Measurements from ENCODE around the gene ERCC6L2. TPM values are rescaled to one million over a fixed set of nuclear protein-coding genes. Genes with fewer than 3 reads are reported as not detected.

Gene ERCC6L2, protein sequence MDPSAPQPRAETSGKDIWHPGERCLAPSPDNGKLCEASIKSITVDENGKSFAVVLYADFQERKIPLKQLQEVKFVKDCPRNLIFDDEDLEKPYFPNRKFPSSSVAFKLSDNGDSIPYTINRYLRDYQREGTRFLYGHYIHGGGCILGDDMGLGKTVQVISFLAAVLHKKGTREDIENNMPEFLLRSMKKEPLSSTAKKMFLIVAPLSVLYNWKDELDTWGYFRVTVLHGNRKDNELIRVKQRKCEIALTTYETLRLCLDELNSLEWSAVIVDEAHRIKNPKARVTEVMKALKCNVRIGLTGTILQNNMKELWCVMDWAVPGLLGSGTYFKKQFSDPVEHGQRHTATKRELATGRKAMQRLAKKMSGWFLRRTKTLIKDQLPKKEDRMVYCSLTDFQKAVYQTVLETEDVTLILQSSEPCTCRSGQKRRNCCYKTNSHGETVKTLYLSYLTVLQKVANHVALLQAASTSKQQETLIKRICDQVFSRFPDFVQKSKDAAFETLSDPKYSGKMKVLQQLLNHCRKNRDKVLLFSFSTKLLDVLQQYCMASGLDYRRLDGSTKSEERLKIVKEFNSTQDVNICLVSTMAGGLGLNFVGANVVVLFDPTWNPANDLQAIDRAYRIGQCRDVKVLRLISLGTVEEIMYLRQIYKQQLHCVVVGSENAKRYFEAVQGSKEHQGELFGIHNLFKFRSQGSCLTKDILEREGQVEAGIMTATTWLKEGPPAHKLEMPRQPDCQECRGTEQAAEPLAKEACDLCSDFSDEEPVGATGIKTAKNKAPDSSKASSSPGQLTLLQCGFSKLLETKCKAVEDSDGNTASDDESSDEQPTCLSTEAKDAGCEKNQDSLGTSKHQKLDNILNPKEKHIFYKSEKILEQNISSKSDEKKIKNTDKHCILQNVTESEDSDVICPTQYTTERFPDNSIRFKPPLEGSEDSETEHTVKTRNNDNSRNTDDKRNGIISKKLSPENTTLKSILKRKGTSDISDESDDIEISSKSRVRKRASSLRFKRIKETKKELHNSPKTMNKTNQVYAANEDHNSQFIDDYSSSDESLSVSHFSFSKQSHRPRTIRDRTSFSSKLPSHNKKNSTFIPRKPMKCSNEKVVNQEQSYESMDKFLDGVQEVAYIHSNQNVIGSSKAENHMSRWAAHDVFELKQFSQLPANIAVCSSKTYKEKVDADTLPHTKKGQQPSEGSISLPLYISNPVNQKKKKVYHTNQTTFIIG (N-terminal part only)
- 10 to 100 TPM; 24.1 to 30.7 TPM for total RNA-seq

DNA sequence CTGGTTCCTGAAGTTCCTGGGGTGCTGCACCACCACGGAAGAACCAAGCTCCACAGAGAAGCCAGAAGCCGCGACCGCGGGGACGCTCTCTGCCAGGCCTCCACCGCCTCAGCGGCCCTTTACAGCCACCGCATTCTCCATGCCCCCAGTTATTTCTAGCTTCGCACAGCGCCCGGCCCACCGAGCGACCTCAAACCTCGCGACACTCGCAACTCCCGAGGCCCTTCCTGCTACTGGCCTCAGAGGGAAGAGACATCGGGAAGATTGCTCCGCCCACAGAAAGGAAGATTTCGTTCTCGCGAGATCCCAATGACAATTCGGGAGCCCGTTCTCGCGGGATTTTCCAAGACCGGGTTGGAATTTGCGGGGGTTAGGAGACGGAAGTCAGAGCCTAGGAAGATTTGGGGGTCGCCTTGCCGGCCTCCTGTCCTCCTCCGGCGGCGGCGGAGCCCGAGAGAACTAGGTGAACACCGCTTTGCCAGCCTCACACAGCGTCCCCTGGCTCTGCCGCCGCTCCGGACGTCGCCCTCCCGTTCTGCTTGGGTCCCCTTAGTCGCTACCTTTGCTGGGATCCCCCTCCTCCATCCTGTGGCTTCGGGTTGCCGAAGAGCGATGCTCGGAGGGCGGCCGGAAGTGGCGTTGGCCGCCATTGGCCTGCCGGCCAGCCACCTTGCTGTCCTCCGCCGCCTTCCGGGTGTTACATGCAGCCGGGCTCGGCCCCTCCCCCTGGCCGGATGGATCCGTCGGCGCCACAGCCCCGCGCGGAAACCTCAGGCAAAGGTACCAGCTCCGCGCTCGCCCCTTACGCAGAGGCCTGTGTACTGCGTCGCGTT, at the start of gene ERCC6L2:
TSS of gene ERCC6L2 (plus strand) at position 387 of the 833 bp plus-strand sequence. CDS start at position 735, 348 bp downstream.
- H3K9me3 Mint-ChIP-seq, result peaks cover 0 to under 1% of the 10 kb centered on the region in 2 donors
- ATAC-seq (replicated peaks in 1 of 2) (peak; percentile 94), DNase-seq (peak; percentile 95 to 96)
- peaks cover 10 to 21% of the 10 kb centered on the region in 2 donors for H3K36me3 Mint-ChIP-seq (ENCODE audit: insufficient read depth in 2 of 2)
- no peak within 1 kb of the TSS for H3K4me3 Mint-ChIP-seq
- no peak within 1 kb of the TSS for H3K27ac Mint-ChIP-seq
- peaks cover 26% of the 10 kb centered on the region for H3K4me1 Mint-ChIP-seq (ENCODE audit: low read depth)
- no peaks in the 10 kb centered on the region for H3K27me3 Mint-ChIP-seq (ENCODE audit: low read depth)

DNA sequence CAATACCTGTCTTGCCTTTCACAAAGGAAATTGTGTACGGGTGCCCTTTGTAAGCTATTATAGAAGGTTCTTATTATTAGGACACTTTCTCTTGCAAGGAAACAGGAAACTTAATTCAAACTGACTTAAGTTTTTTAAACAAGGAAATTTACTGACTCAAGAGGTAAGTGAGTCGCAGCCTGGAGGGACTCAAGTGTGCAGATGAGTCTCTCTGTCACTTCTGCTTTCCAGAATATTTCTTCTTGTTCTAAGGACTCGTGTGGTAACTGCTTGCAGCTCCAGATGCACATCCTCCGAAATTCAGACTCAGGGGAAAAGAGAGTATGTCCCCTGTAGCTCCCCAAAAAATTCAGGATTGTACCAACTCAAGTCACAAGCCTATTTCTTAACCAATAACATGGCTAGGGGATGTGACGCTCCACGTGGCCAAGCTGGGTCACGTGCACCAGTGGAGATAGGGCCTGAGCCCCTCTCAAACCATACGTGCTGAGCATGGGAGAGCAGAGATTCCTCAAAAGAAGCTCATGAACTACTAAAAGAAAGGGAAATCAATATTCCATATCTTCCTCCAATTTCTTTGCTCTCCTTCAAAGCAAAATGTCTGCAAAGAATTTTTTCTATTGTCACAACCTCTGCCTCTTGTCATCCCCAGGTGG, 49.2 kb upstream of the ERCC6L2 start:
- H3K4me3 Mint-ChIP-seq, result no peak overlapping the region
- no peak overlapping the region for H3K27ac Mint-ChIP-seq
- no peak for ATAC-seq (replicated peaks in 1 of 2)
- DNase-seq, result no peak
- H3K9me3 Mint-ChIP-seq, result no peaks in the 10 kb centered on the region
- H3K27me3 Mint-ChIP-seq (ENCODE audit: low read depth), result peaks cover 13% of the 10 kb centered on the region
- no peaks in the 10 kb centered on the region for H3K36me3 Mint-ChIP-seq (ENCODE audit: insufficient read depth in 2 of 2)
- H3K4me1 Mint-ChIP-seq (ENCODE audit: low read depth), result peaks cover 21% of the 10 kb centered on the region

DNA sequence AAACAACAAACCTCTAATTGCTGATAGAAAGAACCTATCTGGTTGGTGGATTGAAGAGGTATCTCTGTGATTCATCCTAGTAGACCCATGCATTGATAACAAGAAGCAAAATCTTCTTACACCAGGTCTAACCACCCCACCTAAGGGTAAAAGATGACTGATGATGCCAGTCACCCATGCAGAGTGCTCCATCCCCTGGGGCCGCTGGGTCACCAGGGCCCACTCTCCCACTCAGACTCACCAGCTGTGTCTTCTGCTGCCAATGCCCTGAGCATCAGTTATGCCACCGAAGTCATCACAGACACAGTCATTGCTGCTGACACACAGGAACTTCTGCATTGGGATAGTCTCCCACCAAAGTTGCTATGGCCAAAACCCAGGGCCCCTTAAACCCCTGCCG, 44.7 kb upstream of the ERCC6L2 start:
- Mint-ChIP-seq H3K27ac (no peak overlapping the region), H3K27me3 (ENCODE audit: low read depth) (peaks cover 20% of the 10 kb centered on the region), H3K36me3 (ENCODE audit: insufficient read depth in 2 of 2) (peaks cover 0 to 1% of the 10 kb centered on the region in 2 donors), H3K4me1 (ENCODE audit: low read depth) (peaks cover 6% of the 10 kb centered on the region), H3K9me3 (no peaks in the 10 kb centered on the region), H3K4me3 (no peak overlapping the region)
- ATAC-seq (replicated peaks in 1 of 2), result no peak
- DNase-seq, result no peak

DNA sequence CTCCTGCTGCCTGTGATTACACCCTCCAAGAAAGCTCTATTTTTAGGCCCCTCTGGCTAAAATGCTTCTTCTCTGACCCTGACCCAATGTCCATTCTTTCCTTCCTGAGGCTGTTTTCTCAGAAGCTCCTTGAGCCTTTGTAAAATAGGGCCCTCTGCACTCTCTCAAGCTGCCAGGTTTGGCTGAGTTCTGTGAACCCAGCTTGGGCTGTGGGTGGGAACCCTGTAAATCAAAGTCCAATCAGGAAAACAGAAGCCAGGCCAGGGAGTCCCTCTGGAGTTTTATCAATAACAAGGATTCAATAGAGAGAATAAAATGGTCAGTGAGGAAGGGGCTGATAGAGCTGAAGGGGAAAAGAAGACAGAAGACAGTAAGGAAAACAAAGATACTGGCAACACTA, 43.7 kb upstream of the ERCC6L2 start:
- Mint-ChIP-seq H3K4me3 (no peak overlapping the region), H3K9me3 (no peaks in the 10 kb centered on the region), H3K27me3 (ENCODE audit: low read depth) (peaks cover 20% of the 10 kb centered on the region), H3K36me3 (ENCODE audit: insufficient read depth in 2 of 2) (peaks cover 0 to 1% of the 10 kb centered on the region in 2 donors), H3K27ac (no peak overlapping the region), H3K4me1 (ENCODE audit: low read depth) (peaks cover 4% of the 10 kb centered on the region)
- ATAC-seq (replicated peaks in 1 of 2) (no peak), DNase-seq (no peak)

DNA sequence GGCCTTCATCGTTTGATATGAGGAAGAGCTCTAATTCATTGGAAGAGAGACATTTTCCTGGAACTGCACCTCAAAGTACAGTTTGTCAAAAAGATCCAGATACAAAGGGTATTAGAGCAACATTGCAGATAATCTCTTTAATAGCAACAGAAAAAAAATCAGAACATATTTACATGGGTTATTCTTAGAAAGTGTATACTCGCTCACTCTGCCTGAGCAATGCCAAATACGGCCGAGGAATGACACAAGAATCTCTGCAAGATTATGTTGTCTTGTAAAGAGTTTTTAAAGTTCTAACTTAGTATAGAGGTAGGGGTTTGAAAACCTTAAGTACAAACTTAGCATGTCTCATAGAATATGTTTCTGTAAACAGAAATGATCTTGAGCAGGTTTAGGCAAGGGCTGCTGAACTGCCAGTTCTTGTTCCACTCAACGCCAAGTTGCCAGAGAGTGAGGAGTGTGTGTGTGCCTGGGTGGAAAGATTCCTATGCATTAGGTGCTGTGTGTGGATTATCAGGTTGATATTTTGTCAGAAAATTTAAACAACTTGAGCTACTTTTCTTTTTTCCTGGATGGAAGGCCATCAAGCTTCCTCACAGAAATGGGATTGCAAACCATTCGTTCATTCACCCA, 41.8 kb upstream of the ERCC6L2 start:
- Mint-ChIP-seq H3K4me3 (no peak overlapping the region), H3K9me3 (peaks cover 0 to 4% of the 10 kb centered on the region in 2 donors), H3K4me1 (ENCODE audit: low read depth) (peaks cover 4% of the 10 kb centered on the region), H3K27me3 (ENCODE audit: low read depth) (peaks cover 14% of the 10 kb centered on the region), H3K36me3 (ENCODE audit: insufficient read depth in 2 of 2) (peaks cover 0 to 1% of the 10 kb centered on the region in 2 donors), H3K27ac (no peak overlapping the region)
- DNase-seq (no peak), ATAC-seq (replicated peaks in 1 of 2) (no peak)

DNA sequence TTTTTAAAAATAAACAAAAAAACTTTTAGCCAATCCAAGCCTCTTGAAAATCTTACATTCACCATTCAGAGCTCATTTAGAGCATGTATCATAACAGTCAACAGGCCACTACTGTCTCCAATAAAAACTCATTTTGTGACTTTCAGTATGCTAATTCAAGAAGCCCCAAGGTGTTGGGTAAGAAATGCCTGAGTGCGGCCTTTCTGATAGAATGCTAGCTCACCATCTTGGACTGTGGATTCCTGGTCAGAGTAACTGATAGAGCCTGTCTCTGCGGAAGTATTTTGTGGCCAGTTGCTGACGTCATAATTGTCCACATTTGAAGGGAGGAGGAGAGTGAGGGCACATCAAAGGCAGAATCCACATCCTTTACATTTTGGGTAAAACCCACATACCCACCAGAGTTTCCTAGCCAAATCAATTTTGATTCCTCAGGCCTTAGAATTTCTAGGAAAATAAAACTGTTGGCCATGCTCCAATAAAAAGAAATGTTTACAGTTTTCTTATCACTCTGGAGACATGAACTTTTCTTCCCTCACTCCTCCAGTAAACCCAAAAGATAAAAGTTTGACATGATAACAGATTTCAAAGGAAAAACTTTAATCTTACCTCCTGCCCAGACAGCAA, 41.1 kb upstream of the ERCC6L2 start:
- peak; percentile 25 to 48 for ATAC-seq (replicated peaks in 1 of 2)
- Mint-ChIP-seq H3K36me3 (ENCODE audit: insufficient read depth in 2 of 2) (peaks cover 0 to 1% of the 10 kb centered on the region in 2 donors), H3K27ac (no peak overlapping the region), H3K4me1 (ENCODE audit: low read depth) (peaks cover 4% of the 10 kb centered on the region), H3K27me3 (ENCODE audit: low read depth) (peaks cover 14% of the 10 kb centered on the region), H3K9me3 (peaks cover 3 to 4% of the 10 kb centered on the region in 2 donors), H3K4me3 (no peak overlapping the region)
- no peak for DNase-seq

DNA sequence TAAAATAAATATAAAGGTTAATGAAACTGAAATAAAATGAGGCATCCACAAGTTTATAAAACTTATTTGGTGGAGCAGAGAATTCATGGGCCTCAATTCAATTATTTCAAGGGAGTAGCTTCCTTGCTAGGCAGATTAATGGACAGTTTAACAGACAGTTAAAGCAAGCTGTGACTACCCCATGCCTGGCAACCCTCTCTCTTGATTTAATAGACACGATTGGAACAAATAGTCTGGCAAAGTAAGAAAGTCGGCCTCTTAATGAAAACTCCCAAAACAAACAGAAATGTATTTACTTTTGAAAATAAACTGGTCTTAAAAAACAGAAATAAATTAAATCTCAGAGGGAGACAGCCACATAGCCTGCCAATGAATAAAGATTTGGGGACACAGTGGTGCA, 40.1 kb upstream of the ERCC6L2 start:
- peaks cover 4% of the 10 kb centered on the region in 2 donors for H3K9me3 Mint-ChIP-seq
- ATAC-seq (replicated peaks in 1 of 2), result no peak
- H3K36me3 Mint-ChIP-seq (ENCODE audit: insufficient read depth in 2 of 2), result peaks cover 0 to 1% of the 10 kb centered on the region in 2 donors
- peaks cover 14% of the 10 kb centered on the region for H3K27me3 Mint-ChIP-seq (ENCODE audit: low read depth)
- peaks cover 4% of the 10 kb centered on the region for H3K4me1 Mint-ChIP-seq (ENCODE audit: low read depth)
- H3K4me3 Mint-ChIP-seq, result no peak overlapping the region
- H3K27ac Mint-ChIP-seq, result no peak overlapping the region
- DNase-seq, result no peak

DNA sequence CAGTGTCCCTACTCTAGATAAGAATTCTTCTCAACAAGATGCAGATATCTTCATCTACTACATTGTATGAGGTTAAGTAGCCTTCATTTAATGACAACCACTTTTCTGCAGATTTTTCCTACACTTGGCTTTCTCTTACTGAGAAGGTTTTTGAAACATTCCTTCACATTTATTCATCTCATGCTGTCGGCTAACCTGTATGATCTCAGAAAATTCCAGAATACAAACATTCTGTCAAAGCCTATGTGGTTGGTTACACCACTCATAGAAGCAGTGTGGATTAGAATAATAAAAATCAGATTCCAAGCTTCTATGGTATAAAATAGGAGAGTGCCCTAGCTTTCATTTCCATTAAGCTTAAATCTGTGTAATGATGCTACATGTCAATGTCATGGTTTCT, 39.4 kb upstream of the ERCC6L2 start:
- Mint-ChIP-seq H3K27ac (no peak overlapping the region), H3K4me1 (ENCODE audit: low read depth) (peaks cover 4% of the 10 kb centered on the region), H3K36me3 (ENCODE audit: insufficient read depth in 2 of 2) (peaks cover 0 to 1% of the 10 kb centered on the region in 2 donors), H3K27me3 (ENCODE audit: low read depth) (peaks cover 14% of the 10 kb centered on the region), H3K4me3 (no peak overlapping the region), H3K9me3 (peaks cover 4% of the 10 kb centered on the region in 2 donors)
- no peak for DNase-seq
- no peak for ATAC-seq (replicated peaks in 1 of 2)

DNA sequence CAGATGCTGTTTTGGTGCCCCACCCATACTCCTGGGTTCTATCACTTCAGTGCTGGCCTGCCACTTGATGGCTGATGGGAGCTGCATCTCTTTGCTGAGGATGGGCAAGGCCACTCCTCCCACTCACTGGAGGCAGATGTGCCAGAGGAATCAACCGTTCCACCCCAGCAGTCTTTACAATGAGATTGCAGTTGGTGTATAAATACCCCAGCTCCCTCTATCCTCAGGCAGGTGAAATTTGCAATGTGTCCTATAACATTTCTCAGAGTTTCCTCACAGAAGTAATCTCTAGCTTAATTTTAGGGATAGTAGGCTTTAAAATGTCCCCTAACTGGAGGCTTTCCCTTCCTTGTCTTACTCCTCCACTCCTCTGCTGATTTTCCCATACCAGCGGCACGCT, 36.5 kb upstream of the ERCC6L2 start:
- H3K4me1 Mint-ChIP-seq (ENCODE audit: low read depth), result no peaks in the 10 kb centered on the region
- no peak overlapping the region for H3K27ac Mint-ChIP-seq
- ATAC-seq (replicated peaks in 1 of 2) (no peak), DNase-seq (no peak)
- H3K9me3 Mint-ChIP-seq, result peaks cover 4 to 6% of the 10 kb centered on the region in 2 donors
- peaks cover 0 to 9% of the 10 kb centered on the region in 2 donors for H3K36me3 Mint-ChIP-seq (ENCODE audit: insufficient read depth in 2 of 2)
- H3K27me3 Mint-ChIP-seq (ENCODE audit: low read depth), result peaks cover 5% of the 10 kb centered on the region
- no peak overlapping the region for H3K4me3 Mint-ChIP-seq

DNA sequence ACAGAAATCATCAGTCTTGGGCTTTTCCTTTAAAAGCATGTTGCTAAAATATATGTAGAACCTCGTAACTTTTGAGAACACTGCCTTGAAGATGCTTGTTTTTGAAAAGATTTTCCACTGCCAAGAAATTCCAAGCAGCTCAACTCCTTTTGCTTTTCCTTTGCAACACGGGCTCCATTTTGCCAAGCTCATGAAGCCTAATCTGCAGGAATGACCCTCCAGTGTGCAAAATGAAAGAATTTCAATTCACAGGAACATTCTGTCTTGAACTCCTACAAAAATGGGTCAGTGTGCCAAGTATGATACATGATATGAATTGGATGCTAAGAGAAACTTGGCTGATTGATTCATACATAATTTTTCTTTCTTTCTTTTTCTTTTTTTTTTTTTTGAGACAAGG, 35.4 kb upstream of the ERCC6L2 start:
- Mint-ChIP-seq H3K27me3 (ENCODE audit: low read depth) (peaks cover 5% of the 10 kb centered on the region), H3K4me3 (no peak overlapping the region), H3K4me1 (ENCODE audit: low read depth) (no peaks in the 10 kb centered on the region), H3K27ac (no peak overlapping the region), H3K36me3 (ENCODE audit: insufficient read depth in 2 of 2) (peaks cover 0 to 9% of the 10 kb centered on the region in 2 donors), H3K9me3 (peaks cover 4 to 6% of the 10 kb centered on the region in 2 donors)
- DNase-seq (no peak), ATAC-seq (replicated peaks in 1 of 2) (no peak)

DNA sequence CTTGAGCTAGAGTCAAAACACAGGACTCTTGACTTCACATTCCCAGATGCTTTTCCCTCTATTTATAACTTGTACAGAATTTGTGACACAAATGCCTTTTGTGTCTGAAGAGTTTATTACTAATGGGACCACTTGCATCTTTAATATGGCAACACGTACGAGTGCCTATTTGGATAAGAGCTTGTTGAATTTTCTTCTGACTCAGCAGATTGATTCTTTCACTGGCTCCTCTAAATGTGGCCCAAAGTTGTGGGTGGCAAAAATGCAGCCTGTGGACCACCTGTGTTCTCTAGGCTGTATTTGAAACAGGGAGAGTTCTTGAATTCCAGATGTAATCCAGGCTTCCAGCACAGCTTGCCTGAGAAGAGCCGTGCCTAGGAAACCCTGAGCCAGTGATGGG, 34.1 kb upstream of the ERCC6L2 start:
- peaks cover 5% of the 10 kb centered on the region for H3K27me3 Mint-ChIP-seq (ENCODE audit: low read depth)

More for the DNA sequence above, 34.1 kb upstream of the ERCC6L2 start:
- Mint-ChIP-seq H3K27ac (no peak overlapping the region), H3K4me3 (no peak overlapping the region), H3K36me3 (ENCODE audit: insufficient read depth in 2 of 2) (peaks cover 0 to 9% of the 10 kb centered on the region in 2 donors), H3K4me1 (ENCODE audit: low read depth) (no peaks in the 10 kb centered on the region), H3K9me3 (peaks cover 4 to 6% of the 10 kb centered on the region in 2 donors)
- DNase-seq, result no peak
- ATAC-seq (replicated peaks in 1 of 2), result no peak

All from activated T-cell treated with anti-CD3 and anti-CD28 coated beads, Interleukin-2, amount 50 U/mL, for 72 hours (primary cell).